PFSK-1 (cell line): Measurements from ENCODE around the gene POLR3GL.

Experiments
- FOXP2 ChIP-seq: optimal IDR thresholded peaks from 2 replicates; pipeline ENCODE3; 2011; ENCODE audit warnings: borderline replicate concordance, control low read depth, inconsistent platforms; ENCODE audit not compliant: insufficient read depth; ENCODE audit errors: extremely low read length, extremely low read depth
- POLR2AphosphoS5 ChIP-seq: IDR thresholded peaks from 2 replicates; pipeline ENCODE4 v1.6.1; 2012; ENCODE audit warnings: low read depth, mild to moderate bottlenecking, control low read depth, low read length, moderate library complexity
- REST ChIP-seq, 2 experiments: IDR thresholded peaks; 2 replicates each; pipeline versions ENCODE4 v1.6.1 to v1.8.0; 2011 to 2012; ENCODE audit warnings: low read depth in 2 of 2, low read length in 2 of 2, control low read depth in 1 of 2, inconsistent platforms in 1 of 2, mild to moderate bottlenecking in 1 of 2, moderate library complexity in 1 of 2; ENCODE audit not compliant: insufficient read depth in 1 of 2
- SIN3A ChIP-seq: IDR thresholded peaks from 2 replicates; pipeline ENCODE4 v1.6.1; 2012; ENCODE audit warnings: mild to moderate bottlenecking, low read length, moderate library complexity, borderline replicate concordance; ENCODE audit not compliant: insufficient read depth
- TAF1 ChIP-seq: IDR thresholded peaks from 2 replicates; pipeline ENCODE4 v1.6.1; 2012; ENCODE audit warnings: low read length, control low read depth, borderline replicate concordance; ENCODE audit not compliant: insufficient read depth

POLR3GL gene

GRCh38 chr1:145935708-145936107, 28.8 kb upstream of the POLR3GL start:
- no peak for TF ChIP-seq POLR2AphosphoS5
- no peak for TF ChIP-seq FOXP2
- TF ChIP-seq TAF1, result no peak
- no peak for TF ChIP-seq REST (IDR thresholded peaks at IDR 0.05; ENCODE audit: insufficient read depth in 1 of 2, low read depth in 2 of 2, low read length in 2 of 2)
- no peak for TF ChIP-seq SIN3A

- TF ChIP-seq TAF1 (no peak), REST (IDR thresholded peaks at IDR 0.05; ENCODE audit: insufficient read depth in 1 of 2, low read depth in 2 of 2, low read length in 2 of 2) (no peak), FOXP2 (no peak), POLR2AphosphoS5 (no peak), SIN3A (no peak)
These were observed 28.2 kb upstream of the POLR3GL start for GRCh38 chr1:145936247-145936646.

GRCh38 chr1:145937436-145937835, 27.1 kb upstream of the POLR3GL start:
- TF ChIP-seq TAF1 (no peak), FOXP2 (no peak), REST (IDR thresholded peaks at IDR 0.05; ENCODE audit: insufficient read depth in 1 of 2, low read depth in 2 of 2, low read length in 2 of 2) (no peak), SIN3A (no peak), POLR2AphosphoS5 (no peak)

- TF ChIP-seq REST (IDR thresholded peaks at IDR 0.05; ENCODE audit: insufficient read depth in 1 of 2, low read depth in 2 of 2, low read length in 2 of 2) (no peak), TAF1 (no peak)
These were observed 22.1 kb upstream of the POLR3GL start for GRCh38 chr1:145942405-145942804.

- TF ChIP-seq FOXP2 (no peak), SIN3A (no peak), POLR2AphosphoS5 (no peak), REST (IDR thresholded peaks at IDR 0.05; ENCODE audit: insufficient read depth in 1 of 2, low read depth in 2 of 2, low read length in 2 of 2) (no peak), TAF1 (no peak)
These were observed 21.6 kb upstream of the POLR3GL start for GRCh38 chr1:145942871-145943270.
